GM19193 (cell line): ENCODE results near the gene CHD8.
A peak's percentile ranks its signal among the peaks of the same experiment; 100 is the strongest.

Source experiments
- POLR2A ChIP-seq: IDR thresholded peaks from 4 replicates; pipeline ENCODE4 v1.6.1; 2011; ENCODE audit not compliant: insufficient read depth, insufficient read length; ENCODE audit errors: extremely low read depth

The CHD8 gene

DNA sequence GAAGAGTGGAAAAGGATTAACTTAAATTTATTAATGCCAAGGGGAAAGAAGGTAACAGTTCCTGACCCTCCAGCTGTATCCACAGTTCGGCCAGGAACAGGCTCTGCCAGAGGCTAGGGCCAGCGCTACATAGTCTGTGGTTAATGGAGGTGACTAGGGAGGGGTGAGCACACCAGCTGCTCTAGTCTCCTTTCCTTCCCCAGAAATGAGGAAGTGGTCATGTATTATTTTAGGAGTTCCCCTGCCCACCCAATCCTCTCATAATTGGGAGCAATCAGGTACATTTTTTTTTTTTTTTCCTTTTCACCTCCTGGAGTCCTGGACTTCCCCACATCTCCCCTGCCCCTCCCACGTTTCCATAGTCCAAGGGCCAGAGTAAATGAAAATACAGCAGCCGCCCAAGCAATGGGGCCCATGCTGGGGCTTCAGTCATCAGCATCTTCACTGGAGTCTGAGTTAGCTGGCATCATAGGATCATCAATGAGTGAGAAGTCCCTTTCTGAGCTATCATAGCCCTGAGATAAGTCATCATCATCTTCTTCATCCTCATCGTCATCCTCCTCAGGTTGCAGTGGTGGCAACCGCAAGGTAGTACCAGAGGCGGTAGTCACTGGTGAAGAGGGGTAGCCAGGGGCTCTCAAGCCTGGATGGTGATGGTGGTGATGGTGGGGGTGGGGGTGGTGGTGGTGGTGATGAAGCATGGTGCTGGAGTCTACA is 70.6 kb downstream of the CHD8 start:
- TF ChIP-seq POLR2A = no peak

DNA sequence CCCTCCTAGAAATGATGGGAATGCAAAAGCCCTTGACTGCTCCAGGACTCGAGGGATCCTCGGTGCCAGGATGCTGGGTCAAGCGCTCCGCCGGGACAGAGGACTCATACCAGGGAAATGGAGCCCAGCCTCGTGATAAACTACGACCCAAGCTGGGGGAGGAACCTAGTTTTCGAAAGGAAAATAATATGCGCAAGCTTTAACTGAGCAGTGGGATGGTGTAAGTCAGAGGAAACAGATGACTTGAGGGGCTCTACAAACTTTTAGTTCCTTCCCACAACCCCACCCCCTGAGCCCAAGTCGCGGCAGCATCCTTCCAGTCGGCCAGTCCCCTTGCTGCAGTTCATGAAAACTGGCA is 71.5 kb downstream of the CHD8 start:
- no peak for TF ChIP-seq POLR2A

DNA sequence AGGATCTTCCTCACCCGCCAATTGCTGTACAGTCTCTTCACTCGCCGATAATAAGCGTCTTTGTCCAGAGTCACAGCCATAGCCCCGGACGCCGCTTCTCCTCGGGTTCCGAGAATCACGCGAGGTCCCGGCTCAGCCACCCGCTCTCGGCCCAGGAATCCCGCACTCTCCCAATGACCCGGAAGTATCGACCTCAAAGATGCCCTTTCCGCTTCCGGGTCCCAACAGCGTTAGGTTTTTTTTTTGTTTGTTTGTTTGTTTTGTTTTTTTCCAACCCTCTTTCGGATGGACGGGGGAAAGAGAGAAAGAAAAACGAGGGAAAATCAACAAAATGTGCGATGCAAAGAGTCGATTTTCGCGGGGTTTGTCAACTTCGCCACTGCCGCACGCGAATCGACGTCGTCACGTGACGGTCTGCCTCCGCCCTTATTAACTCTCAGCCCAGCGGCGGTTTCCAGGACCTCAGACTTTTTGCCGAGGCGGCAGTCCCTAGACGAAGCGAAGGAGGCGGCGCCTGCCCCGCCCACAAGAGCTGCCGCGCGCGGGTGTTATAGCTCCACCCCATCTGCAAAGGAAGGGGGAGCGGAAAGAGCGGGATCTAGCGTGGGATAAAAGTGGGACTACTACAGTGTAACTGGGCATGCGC is 72.0 kb downstream of the CHD8 start, which contains the start of gene SUPT16H:
Gene SUPT16H (minus strand): TSS at position 172 of the 646 bp plus-strand sequence. CDS start 92 bp downstream, at position 80.
- peak; percentile 84 for TF ChIP-seq POLR2A

DNA sequence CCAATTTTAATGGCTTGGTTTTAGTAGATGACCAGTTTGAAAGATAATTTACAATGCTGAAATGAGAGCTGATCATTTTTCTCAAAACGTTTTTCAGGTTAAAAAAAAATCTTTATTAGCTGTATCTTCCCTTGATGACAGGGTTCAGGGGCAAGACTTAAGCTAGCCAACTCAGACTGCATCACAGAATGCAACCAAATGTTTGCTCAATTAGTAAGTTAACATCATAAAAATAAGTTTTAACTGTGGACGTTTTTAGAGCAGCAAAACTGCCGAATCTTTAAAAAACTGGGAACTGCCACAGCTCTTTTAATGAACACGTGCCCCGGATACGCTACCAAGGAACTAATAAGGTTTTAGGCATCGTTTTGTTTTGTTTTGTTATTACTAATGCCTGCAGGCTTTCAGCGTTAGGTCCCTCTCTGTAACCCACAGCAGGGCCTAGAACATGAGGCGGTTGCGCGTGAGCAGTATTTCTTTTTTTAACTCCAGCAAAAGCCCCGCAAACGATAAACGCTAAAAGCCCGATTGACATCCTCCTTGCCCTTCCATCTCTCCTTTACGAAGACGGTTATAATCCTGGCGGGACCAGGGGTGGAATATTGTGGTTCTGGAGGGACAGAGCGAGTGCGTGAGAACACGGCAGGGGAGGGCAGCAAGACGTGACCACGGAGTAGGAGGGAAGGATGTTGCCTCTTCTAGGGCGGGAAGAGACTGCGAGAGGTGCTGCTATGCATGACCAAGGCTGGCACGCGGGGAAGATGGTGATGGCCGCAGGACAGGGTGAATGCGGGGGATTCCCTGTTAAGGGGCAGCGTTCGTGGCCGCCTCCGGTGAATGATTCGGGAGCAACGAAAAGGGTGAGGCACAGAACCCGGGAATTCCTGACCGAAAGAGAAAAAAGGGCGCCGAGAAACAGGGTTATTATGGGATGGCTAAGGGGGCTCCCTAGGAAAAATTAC is 72.8 kb downstream of the CHD8 start:
- TF ChIP-seq POLR2A = peak; percentile 47

- TF ChIP-seq POLR2A = no peak
These were observed 73.8 kb downstream of the CHD8 start for GRCh38 chr14:21382095-21382494.

GRCh38 chr14:21379338-21379737 is 76.6 kb downstream of the CHD8 start:
- no peak for TF ChIP-seq POLR2A

DNA sequence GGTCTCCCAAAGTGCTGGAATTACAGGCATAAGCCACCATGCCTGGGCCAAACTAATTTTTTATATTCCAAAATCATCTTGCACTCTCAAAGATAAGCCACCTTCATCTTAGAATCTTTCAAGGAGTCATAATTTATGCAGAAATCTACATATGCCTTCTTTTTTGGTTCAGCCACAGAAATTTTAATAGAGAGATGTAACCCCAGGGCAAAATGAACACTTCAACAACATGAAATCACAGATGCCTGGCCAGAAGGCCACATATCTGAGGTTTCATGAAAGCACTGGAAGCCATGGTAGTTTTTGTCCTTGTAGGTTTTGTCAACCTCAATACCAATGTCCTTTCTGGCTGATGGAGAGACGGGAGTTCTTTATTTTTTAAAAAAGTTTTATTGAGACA is 81.9 kb downstream of the CHD8 start:
- TF ChIP-seq POLR2A = no peak

DNA sequence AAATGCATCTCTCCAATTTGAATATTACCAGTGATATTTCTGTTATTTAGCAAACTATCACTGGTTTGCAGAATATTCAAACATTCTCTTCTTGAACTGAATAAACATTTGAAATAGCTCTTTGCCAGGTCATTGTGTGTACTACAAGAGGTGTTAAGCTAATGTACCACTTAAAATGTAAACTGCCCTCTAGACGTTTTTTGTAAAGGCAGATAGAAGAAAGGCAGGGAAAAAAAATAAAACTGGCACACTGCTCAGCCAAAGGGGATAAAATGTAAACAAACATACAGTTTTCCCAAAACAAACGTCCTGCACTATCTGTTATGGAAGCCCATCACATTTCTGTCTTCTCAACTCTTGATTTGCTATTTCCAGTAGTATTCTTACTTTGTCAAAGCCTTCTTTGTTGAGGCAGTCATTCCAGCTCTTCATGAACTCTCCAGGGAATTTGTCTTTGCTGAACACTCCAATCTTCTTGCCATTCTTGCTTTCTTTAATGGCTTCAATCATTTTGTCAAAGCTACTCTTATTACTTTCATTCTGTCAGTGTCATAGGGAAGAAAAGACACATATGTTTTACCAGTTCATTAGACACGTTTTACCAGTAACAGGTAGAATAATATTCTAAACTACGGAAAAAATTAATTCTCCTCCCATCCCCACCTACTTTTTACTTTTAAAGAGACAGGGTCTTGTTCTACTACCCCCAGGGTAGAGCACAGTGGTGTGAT is 85.8 kb downstream of the CHD8 start:
- no peak for TF ChIP-seq POLR2A

- TF ChIP-seq POLR2A = no peak
These were observed 88.3 kb downstream of the CHD8 start for GRCh38 chr14:21367582-21368144.

DNA sequence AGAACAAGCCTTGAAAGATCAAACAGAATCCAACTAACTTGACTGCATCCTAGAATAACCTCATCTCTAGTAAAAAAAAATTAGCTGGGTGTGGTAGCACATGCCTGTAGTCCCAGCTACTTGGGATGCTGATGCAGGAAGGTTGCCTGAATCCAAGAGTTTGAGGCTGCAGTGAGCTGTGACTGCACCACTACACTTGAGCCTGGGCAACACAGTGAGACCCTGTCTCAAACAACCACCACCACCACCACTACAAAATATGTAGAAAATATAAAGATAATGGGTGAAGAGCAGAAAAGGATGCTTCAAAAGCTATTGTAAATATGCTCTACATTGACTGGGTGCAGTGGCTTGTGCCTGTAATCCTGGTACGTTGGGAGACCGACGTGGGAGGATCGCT is 99.4 kb downstream of the CHD8 start:
- TF ChIP-seq POLR2A = no peak

DNA sequence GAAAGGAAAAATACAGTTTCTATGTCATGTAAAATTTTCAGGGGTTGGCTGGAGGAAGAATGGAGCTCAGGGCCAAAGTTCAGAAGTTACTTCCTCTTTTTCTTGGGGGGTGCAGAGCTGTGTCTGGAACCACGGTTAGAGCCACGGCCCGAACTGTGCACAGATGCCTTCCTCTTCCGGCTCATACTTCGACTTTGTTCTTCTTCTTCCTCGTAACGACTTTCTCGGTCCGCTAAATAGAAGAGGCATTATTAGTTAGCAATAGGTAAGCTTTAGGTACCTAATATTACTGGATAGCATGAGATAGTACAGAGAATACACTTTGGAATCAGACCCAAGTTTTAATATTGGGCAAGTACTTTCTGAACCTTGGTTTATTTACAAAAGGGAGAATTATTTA is 103.3 kb downstream of the CHD8 start:
- TF ChIP-seq POLR2A = no peak

DNA sequence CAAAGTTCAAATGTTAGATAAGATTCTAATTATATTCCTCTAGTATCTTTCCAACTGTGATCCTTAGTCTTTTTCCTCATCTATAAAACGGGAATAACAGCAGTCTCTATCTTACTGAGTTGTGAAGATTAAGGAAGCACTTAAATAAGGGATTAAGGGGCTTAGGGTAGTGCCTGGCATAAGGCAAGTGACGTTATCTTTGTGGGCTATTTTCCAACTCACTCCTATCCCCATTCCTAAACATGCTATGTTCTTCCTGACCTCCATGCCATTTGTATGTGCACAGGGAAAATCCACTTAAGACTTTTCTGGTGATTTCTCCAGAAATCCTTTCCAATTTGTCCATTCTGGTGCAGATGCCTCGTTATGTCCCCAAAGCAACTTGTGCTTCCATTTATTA is 105.4 kb downstream of the CHD8 start:
- TF ChIP-seq POLR2A = no peak

DNA sequence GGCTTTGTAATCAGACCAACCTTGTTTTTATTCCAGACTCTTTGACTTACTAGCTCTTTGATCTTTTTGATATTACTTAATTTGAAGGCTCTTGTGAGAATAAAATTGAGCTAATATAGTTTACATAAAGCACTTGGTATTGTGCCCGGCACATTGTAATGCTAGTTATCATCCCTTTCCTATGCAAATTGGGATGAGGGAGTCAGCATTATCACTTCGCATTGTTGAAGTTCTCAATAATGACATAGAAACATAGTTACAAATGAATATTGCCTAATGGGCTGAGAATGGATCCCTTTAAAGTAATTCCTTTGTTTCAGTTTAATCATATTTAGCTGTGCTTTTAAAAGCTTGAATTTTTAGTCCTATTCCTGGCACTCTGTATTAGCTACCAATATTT is 108.7 kb downstream of the CHD8 start:
- TF ChIP-seq POLR2A = no peak

DNA sequence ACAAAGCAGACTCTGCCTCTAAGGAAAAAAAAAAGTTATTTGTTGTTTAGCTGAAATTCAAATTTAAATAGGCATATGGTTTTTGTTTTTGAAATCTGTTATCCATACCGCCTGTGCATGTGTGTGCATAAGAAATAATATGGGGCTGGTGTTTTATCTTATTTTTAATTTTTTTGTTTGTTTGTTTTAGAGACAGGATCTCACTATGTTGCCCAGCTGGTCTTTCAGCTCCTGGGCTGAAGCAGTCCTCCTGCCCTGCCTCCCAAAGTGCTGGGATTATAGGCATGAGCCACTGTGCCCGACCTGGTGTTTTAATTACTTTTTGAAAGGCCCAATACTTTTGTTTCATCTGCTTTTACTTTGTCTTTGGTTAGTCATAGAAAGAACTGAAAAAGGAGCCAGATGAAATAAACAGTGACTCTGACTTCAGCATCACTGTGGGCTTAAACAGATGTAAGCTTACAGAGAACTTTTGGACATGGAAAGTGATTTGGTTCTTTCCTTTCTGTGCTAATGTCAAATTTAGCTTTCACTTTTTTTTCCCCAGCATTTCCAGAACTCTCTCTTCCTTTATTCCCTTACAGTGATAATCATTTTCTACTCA is 109.3 kb downstream of the CHD8 start:
- no peak for TF ChIP-seq POLR2A

GRCh38 chr14:21343035-21343794 is 112.7 kb downstream of the CHD8 start:
- TF ChIP-seq POLR2A = no peak
